IPS-18c (cell line): ENCODE results near the gene CNGA4.
A peak's percentile ranks its signal among the peaks of the same experiment; 100 is the strongest.

Experiments
- H3K4me3 ChIP-seq: 2 replicates; pipeline ENCODE4 v1.7.0; 2013; ENCODE audit warnings: low read depth, mild to moderate bottlenecking, low read length, moderate library complexity; ENCODE audit not compliant: insufficient read depth
- H3K9me3 ChIP-seq: one replicate; pipeline ENCODE4 v1.6.1; 2013; ENCODE audit warnings: mild to moderate bottlenecking, low read length, moderate library complexity; ENCODE audit not compliant: control insufficient read depth, insufficient read depth

CNGA4 gene

DNA sequence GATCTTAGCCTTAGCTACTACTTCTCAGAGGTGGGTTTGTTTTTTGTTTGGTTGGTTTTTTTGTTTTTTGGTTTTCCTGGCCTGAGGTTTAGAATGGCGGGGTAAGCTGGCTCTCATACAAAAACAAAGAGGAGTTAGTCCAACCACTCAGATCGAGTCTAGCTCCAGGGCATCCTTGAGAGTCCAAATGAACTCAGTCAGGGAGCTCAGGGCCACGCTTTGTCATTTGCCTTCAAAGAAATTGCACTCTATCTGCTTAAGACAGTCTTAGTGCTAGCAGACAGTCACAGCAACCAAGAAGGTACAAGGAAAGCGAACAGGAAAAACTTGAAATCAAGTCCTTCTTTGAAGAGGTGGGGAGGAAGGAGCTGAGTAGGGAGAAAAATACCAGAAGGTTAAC is 22.4 kb upstream of the CNGA4 start:
- Histone ChIP-seq H3K9me3 (no peaks in the 10 kb centered on the region), H3K4me3 (no peak overlapping the region)

DNA sequence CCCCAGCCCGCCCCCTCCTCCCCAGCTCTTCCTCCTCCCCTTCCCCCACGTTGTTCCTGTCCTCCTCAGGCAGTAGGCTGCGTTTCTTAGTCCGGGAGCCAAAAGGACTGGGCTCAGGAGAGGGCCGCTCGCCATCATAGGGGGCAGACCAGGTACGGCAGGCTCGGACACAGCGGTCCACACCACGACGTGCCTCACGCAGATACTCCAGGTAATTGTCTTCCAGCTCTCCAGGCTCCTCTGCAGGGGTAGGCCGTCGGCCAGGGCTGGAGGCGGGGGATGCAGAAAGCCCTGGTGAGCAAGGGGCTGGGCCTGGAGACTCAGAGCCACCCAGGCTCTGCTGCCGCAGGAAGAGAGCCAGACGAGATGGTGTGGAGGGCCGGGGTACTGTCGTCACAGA is 21.2 kb upstream of the CNGA4 start:
- H3K4me3 ChIP-seq, result no peak overlapping the region
- H3K9me3 ChIP-seq, result no peaks in the 10 kb centered on the region

- no peak overlapping the region for H3K4me3 ChIP-seq
- H3K9me3 ChIP-seq, result no peaks in the 10 kb centered on the region
These were observed 19.5 kb upstream of the CNGA4 start for GRCh38 chr11:6219359-6219758.

- H3K4me3 ChIP-seq, result no peak overlapping the region
- no peaks in the 10 kb centered on the region for H3K9me3 ChIP-seq
These were observed 15.0 kb upstream of the CNGA4 start for GRCh38 chr11:6223854-6224253.

DNA sequence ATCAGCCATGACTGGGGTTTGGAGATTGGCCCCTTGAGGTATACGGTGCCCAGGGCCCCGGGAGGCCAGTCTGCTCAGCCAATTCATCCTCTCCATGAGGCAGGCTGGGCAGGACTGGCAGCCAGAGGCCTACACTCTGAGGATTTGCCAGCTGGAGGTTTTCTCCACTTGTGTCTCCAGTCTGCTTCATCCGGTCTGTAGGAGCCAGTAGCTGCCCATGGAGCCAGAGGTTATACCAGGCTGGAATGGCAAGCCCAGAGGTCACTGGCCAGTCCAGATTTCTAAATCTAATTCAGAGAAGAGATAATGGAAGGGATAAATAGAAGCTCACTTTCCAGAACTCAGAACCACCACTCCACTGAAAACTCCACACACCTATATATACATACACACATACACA is 14.5 kb upstream of the CNGA4 start:
- Histone ChIP-seq H3K4me3 (no peak overlapping the region), H3K9me3 (no peaks in the 10 kb centered on the region)

GRCh38 chr11:6225024-6225423 is 13.9 kb upstream of the CNGA4 start:
- Histone ChIP-seq H3K4me3 (no peak overlapping the region), H3K9me3 (no peaks in the 10 kb centered on the region)

- Histone ChIP-seq H3K9me3 (no peaks in the 10 kb centered on the region), H3K4me3 (no peak overlapping the region)
These were observed 13.0 kb upstream of the CNGA4 start for GRCh38 chr11:6225896-6226295.

GRCh38 chr11:6228520-6228919 is 10.4 kb upstream of the CNGA4 start:
- Histone ChIP-seq H3K4me3 (no peak overlapping the region), H3K9me3 (no peaks in the 10 kb centered on the region)

- H3K9me3 ChIP-seq, result no peaks in the 10 kb centered on the region
- no peak overlapping the region for H3K4me3 ChIP-seq
These were observed 9.0 kb upstream of the CNGA4 start for GRCh38 chr11:6229911-6230310.

- H3K9me3 ChIP-seq, result no peaks in the 10 kb centered on the region
- H3K4me3 ChIP-seq, result no peak overlapping the region
These were observed 6.0 kb upstream of the CNGA4 start for GRCh38 chr11:6232899-6233298.

- Histone ChIP-seq H3K4me3 (peak overlapping the region; percentile 83), H3K9me3 (no peaks in the 10 kb centered on the region)
These were observed 4.9 kb upstream of the CNGA4 start for GRCh38 chr11:6233984-6234386.

- Histone ChIP-seq H3K9me3 (no peaks in the 10 kb centered on the region), H3K4me3 (peak within 1 kb of the TSS; percentile 83)
These were observed 4.3 kb upstream of the CNGA4 start, which contains the start of gene FHIP1B for GRCh38 chr11:6234387-6235107. Gene FHIP1B (minus strand): TSS chr11:6234636. CDS start chr11:6224516, 10,120 bp downstream.

GRCh38 chr11:6237266-6237665 is 1.6 kb upstream of the CNGA4 start:
- H3K4me3 ChIP-seq, result no peak overlapping the region
- H3K9me3 ChIP-seq, result no peaks in the 10 kb centered on the region

DNA sequence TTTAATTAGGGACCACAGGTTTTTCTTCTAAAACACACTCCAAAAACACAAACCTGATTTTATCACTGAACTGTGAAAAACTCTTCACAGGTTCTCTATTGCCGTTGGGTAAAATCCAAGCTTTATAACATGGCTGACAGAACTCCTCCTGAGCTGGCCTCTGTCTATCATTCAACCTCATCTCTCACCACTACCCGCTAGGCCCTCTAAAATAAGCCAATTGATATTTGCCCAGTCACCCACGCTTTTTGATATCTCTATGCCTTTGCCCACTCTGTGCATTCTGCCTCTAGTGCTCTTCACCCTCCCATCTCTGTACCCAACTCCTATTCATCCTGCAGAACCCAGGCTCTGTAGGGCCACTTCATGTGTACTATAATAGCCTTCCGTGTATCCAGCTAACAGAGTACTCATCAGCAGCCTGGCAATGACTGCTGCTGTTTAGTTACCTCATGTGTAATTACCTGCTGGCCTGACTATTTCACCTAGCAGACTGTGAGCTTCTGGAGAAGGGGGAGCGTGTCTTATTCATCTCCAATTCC is 1.1 kb upstream of the CNGA4 start:
- no peaks in the 10 kb centered on the region for H3K9me3 ChIP-seq
- no peak overlapping the region for H3K4me3 ChIP-seq

DNA sequence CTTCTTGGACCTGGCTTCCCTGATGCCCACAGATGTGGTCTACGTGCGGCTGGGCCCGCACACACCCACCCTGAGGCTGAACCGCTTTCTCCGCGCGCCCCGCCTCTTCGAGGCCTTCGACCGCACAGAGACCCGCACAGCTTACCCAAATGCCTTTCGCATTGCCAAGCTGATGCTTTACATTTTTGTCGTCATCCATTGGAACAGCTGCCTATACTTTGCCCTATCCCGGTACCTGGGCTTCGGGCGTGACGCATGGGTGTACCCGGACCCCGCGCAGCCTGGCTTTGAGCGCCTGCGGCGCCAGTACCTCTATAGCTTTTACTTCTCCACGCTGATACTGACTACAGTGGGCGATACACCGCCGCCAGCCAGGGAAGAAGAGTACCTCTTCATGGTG is 1.2 kb downstream of the CNGA4 start:
- Histone ChIP-seq H3K9me3 (no peaks in the 10 kb centered on the region), H3K4me3 (no peak overlapping the region; the same call in 1 of the 2 replicates)

GRCh38 chr11:6240781-6241180 is 1.9 kb downstream of the CNGA4 start:
- no peaks in the 10 kb centered on the region for H3K9me3 ChIP-seq
- no peak overlapping the region for H3K4me3 ChIP-seq

DNA sequence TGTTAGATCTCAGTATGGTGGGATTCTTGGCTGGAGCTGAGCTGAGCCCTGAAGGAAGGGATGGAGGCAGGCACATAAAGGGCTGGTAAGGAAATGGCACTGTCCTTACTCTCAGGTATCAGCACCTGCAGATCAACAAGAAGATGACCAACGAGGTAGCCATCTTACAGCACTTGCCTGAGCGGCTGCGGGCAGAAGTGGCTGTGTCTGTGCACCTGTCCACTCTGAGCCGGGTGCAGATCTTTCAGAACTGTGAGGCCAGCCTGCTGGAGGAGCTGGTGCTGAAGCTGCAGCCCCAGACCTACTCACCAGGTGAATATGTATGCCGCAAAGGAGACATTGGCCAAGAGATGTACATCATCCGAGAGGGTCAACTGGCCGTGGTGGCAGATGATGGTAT is 2.4 kb downstream of the CNGA4 start:
- no peak overlapping the region for H3K4me3 ChIP-seq
- no peaks in the 10 kb centered on the region for H3K9me3 ChIP-seq

DNA sequence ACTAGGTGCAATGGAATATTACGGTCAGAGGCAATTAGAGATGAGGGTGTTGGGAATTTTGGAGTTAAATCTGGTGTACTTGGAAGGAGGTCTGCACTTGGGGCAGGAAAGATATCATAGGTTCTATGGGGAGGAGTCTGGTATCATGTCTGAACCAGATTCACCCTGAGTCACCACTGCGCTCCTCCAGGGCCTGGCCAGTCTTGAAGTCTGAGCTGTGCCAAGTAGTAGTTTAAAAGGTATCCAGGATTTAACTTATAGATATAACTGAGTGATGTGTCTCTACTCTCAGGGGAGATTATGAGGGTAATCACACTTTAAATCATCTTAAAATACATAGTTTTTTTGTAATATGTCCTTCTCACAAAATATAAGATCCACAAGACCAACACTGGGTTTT is 6.6 kb downstream of the CNGA4 start:
- no peak overlapping the region for H3K4me3 ChIP-seq
- H3K9me3 ChIP-seq, result no peaks in the 10 kb centered on the region

DNA sequence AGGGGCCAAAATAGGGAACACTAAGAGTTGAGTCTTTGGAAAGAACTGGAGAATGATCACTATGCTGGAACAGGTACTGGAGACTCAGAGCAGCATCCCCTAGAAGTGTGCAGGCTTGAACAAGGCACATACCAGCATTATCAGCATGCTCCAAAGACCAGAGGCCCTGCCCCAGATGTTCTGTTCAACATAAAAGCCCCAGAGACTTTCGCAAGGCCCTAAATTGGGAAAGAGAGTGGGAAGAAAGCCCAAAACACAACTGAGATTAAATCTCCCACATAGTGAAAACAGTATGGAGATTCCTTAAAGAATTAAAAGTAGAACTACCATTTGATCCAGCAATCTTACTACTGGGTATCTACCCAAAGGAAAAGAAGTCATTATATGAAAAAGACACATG is 9.4 kb downstream of the CNGA4 start:
- no peaks in the 10 kb centered on the region for H3K9me3 ChIP-seq
- no peak overlapping the region for H3K4me3 ChIP-seq
